ENCODE results near the gene ADNP.

ADNP gene

DNA sequence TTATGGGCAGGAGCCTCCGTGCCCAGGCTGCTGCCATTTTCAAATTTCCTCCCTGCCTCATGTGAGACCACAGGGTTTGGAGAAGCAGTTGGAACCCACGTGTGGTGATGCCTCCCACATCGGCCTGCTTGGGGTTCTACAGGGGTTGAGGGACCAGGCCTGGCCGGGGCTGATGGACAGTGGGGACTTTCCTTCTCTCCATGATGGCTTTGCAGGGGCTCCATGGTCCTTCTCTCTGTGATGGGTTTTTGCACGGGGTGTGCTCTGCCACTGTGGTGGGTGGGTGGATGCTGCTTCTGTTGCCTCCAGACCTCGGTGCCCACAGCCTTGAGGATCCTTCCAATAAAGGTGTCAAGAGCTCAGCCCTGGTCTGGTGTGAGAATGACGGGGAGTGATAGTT lies 54.4 kb downstream of the ADNP start:
- H3K27ac ChIP-seq, result no peak overlapping the region
- TF ChIP-seq, protein P1, sequence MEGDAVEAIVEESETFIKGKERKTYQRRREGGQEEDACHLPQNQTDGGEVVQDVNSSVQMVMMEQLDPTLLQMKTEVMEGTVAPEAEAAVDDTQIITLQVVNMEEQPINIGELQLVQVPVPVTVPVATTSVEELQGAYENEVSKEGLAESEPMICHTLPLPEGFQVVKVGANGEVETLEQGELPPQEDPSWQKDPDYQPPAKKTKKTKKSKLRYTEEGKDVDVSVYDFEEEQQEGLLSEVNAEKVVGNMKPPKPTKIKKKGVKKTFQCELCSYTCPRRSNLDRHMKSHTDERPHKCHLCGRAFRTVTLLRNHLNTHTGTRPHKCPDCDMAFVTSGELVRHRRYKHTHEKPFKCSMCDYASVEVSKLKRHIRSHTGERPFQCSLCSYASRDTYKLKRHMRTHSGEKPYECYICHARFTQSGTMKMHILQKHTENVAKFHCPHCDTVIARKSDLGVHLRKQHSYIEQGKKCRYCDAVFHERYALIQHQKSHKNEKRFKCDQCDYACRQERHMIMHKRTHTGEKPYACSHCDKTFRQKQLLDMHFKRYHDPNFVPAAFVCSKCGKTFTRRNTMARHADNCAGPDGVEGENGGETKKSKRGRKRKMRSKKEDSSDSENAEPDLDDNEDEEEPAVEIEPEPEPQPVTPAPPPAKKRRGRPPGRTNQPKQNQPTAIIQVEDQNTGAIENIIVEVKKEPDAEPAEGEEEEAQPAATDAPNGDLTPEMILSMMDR (IDR thresholded peaks at IDR 0.05), result no peak
- H3K4me3 ChIP-seq, result no peak overlapping the region
- DNase-seq (ENCODE audit: low spot score), result no peak

DNA sequence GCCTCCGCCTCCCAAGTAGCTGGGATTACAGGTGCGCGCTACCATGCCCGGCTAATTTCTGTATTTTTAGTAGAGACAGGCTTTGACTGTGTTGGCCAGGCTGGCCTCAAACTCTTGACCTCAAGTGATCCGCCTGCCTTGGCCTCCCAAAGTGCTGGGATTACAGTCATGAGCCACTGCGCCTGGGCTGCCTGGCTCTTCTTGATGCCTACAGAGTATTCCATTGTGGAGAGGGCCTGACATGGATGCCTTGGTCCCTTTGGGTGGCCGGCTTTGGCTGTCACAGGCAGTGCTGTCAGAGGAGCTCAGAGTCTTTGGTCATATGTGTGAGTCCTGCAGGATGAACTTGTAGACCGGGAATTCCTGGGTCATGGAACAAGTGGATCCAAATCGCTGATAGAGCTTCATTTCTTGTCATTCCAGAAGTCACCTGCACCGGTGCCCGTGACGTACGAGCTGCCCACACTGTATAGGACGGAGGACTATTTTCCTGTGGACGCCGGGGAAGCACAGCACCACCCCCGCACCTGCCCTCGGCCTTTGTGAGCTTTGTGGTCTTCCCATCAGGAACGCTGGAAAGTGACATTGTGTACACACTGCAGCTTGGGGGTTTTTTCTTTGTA lies 55.1 kb downstream of the ADNP start:
- H3K4me3 ChIP-seq, result no peak overlapping the region
- no peak overlapping the region for H3K27ac ChIP-seq
- DNase-seq (ENCODE audit: low spot score), result no peak
- TF ChIP-seq, protein P1 (IDR thresholded peaks at IDR 0.05), result no peak

DNA sequence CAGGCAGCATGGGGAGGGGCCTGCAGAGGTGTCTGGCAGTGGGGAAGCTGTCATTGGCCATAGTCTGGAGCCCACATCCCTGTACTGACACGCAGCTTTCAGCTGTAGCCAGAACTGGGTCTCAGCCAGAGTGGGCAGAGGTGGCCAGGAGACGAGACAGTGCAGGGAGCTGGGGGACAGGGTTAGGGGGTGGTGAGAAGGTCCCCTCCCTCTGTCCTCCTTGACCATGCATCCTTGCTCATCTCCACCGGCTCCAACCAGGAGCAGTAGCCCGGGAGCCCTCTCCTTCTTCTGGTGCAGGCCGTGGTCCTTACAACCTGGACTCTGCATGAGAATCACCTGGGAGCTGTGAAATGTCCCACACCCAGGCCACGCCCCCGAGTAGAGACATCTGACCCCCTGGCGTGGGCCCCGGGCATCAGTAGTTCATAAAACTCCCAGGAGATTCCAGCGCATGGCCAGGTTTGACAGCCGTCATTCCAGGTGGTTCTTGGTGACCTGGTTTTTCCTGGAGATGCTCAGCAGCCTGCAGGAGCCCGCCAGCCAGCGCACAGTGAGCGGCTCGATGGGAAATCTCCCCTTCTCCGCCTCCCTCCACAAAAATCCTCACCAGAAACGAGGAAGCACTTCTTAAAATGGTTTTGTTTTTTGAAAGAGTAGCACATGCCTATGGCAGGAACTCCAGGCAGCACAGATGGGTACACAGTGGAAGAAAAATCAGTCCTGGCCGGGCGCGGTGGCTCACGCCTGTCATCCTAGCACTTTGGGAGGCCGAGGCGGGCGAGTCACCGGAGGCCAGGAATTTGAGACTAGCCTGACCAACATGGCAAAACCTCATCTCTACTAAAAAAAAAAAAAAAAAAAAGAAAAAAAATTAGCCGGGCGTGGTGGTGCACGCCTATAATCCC lies 56.2 kb downstream of the ADNP start:
- H3K27ac ChIP-seq, result no peak overlapping the region
- TF ChIP-seq, protein P1 (IDR thresholded peaks at IDR 0.05), result no peak
- no peak overlapping the region for H3K4me3 ChIP-seq
- DNase-seq (ENCODE audit: low spot score), result no peak

DNA sequence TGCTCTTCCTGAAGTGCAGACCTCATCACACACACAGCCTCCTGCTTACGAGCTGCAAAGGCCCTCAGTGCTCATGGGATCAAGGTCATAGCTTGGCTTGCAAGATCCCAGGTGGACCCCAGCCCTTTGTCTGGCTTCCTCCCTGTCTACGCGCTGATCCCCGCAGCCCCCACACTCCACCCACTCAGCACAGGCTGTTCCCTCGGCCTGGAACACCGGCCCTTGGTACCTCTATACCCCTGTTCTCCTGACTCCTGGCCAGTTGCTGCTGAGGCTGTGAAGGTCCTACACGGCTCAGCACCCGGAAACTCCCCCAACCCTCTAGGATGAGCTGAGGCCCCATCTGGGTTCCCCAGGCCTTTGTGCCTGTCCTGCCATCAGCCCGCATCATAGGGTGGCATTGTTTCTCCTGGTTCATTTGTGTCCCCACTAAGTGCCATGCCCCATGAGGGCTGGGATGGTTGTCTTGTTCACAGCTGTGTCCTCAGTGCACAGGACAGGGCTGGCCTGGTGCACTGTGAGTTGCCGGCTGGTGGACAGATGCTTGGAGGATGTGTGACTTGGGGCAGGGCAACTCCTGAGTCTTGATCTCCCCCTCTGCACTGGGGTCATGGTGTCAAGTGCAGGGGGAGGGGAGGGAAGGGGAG lies 57.0 kb downstream of the ADNP start:
- no peak overlapping the region for H3K27ac ChIP-seq
- TF ChIP-seq, protein P1 (IDR thresholded peaks at IDR 0.05), result no peak
- DNase-seq (ENCODE audit: low spot score), result no peak
- no peak overlapping the region for H3K4me3 ChIP-seq

DNA sequence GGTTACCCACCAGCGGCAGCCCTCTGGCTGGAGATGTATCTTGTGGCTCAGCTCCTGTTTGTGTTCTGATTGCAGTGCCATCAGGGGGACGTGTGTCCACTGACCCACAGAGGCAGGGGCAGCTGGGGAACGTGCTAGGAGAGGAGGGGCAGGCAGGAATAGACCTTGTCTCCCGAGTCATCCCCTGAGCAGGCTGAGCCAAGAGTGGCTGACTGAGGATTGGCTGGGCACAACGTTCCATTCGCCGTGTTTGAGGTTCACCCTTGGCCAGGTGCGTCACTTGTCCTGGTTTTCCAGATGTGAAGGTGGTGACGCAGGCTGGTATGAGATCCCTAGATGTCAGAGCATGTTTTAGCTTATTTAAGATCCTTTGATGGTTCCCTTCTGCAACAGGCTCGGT lies 57.7 kb downstream of the ADNP start:
- H3K4me3 ChIP-seq, result no peak overlapping the region
- no peak for DNase-seq (ENCODE audit: low spot score)
- no peak overlapping the region for H3K27ac ChIP-seq
- TF ChIP-seq, protein P1 (IDR thresholded peaks at IDR 0.05), result no peak

DNA sequence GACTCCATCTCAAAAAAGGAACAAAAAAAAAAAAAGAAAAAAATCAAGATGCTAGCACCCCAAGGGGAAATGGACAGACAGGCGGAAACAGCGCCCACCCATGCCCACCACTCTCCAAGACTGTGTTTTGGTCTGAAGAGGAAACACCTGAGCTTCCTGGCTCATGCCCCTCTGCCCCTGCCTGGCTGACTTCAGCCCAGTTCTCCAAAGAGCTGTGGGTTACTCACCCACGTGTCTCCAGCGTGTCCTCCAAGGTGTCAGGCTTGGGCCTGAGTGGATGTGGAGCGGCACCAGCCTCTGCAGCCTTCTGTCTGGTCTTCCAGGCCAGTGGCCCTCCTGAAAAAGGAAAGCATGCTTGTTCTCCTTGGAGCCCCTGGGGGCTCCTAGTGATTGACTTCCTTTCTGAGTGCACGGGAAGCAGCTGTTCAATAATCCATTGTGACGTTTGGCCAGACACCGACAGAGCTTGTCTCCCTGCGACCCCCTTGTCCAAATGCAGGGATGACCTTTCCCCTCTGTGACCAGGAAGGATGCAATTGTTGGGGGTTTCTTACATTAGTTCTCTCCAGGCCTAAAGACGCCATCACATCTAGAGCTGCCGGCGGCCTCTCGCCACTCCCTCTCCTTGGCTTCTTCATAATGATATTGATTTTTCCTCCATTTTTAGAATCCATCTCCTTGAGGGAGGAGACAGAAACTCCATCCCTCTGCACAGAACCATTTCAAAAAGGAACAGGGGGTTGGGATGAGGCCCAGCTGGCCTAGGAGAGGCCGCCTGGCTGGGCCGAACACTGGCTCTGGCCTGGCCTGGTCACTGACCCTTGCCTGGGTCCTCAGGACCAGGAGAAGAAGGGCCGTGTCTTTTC lies 58.4 kb downstream of the ADNP start:
- H3K27ac ChIP-seq, result no peak overlapping the region
- no peak for DNase-seq (ENCODE audit: low spot score)
- H3K4me3 ChIP-seq, result no peak overlapping the region
- TF ChIP-seq, protein P1 (IDR thresholded peaks at IDR 0.05), result no peak

All from coronary artery (tissue), 2 donors.